NCI-H2227 treated with DMSO at 0.1 percent for 48 hours (cell line): ENCODE results near the gene AARS1.
"Not testable (repeated sequence)": the region's sequence is repeated elsewhere in the genome, so short reads cannot be mapped to it uniquely, and the experiment has no call there.

Source experiments
- DNase-seq: peaks from one replicate; lab custom pipeline; 2025; lab: John Stamatoyannopoulos, UW

AARS1 gene

DNA sequence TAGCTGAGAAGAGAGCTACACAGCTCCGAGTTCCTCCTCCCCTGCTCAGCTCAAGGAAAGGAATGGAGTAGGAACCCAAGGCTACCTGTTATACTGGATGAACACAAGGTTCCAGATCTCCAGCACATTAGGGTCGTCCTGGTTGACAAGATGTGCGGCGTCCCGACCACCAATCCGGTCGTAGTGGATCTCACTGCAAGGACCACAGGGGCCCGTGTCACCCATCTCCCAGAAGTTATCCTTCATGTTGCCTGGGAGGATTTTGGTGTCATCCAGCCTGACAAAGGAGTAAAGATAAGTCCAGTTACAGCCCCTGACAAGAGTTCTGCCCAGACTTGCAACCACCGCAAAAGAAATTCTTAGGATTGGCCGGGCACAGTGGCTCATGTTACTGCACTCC is 17.6 kb downstream of the AARS1 start:
- DNase-seq: no peak

DNA sequence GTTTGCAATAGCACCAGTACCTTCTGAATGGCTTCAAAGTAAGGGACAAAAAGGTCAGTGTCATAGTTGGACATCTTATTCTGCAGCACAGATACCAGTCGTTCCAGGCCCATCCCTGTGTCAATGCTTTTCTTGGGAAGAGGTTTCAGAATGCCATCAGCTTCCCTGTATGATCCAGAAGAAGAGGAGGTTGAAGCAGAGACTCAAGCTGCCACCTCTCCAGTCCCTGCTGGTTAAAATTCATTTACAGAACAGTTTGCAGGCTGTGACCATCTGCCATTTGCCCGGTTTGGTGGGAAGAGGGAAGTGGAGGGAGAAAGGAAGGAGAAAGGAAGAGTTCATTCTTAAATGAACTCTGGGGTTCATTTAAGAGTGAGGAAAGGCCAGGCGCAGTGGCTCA is 19.1 kb downstream of the AARS1 start:
- no peak for DNase-seq

DNA sequence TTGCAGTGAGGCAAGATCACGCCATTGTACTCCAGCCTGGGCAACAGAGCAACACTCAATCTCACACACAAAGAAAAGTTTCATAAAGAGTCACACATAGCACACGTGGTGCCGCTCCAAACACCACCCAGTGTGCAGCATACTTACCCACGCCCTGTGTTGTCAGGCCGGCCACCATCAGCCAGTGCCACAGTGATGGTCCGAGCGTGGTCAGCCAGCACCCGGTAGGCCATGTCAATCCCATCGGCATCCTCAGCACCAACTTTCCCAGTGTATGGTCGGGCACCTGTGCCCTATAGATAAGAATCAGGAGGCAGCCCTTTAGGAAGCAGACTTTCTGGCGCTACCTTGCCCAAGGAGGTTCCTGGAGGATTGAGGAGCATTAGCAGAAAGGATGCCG is 19.8 kb downstream of the AARS1 start:
- no peak for DNase-seq

GRCh38 chr16:70267922-70268321 is 21.4 kb downstream of the AARS1 start:
- not testable (repeated sequence) for DNase-seq

GRCh38 chr16:70267516-70267915 is 21.8 kb downstream of the AARS1 start:
- DNase-seq: no peak

- not testable (repeated sequence) for DNase-seq
Measured at GRCh38 chr16:70259903-70260302, 29.4 kb downstream of the AARS1 start.

DNA sequence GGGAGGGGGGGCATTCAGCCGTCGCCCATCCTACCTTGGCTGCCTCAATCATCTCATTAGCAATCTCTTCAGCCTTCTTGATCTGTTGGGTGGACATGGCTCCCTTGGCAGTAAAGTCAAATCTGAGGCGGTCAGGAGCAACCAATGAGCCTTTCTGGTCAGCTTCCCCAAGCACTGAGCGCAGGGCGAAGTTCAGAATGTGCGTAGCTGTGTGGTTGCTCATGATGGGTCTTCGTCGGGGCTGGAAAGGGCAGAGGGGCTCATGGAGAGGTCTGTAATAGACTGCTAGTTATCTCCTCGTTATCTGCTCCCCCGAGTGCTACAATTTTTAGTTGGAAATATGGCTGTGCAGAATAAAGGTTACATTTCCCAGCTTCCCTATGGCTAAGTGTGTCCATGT is 30.4 kb downstream of the AARS1 start:
- no peak for DNase-seq

GRCh38 chr16:70258065-70258464 is 31.2 kb downstream of the AARS1 start:
- DNase-seq: no peak

DNA sequence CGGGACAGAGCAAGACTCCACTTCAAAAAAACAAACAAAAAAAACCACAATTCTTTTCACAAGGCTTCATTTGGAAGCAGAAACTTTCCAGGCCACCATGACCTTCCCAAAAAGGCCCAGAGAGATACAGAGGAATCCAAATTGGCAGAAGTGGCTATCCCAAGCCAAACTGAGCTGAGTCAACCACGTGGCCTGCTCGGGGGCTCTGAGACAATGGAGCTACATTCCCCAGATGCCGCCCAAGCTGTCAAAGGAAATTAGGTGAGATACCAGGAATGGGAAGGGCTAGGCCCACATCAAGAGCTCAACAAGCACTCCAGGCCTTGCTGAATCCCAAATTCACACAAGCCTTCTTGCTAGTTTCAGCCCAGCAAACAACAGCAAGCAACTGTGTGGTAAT is 31.9 kb downstream of the AARS1 start:
- DNase-seq: no peak

DNA sequence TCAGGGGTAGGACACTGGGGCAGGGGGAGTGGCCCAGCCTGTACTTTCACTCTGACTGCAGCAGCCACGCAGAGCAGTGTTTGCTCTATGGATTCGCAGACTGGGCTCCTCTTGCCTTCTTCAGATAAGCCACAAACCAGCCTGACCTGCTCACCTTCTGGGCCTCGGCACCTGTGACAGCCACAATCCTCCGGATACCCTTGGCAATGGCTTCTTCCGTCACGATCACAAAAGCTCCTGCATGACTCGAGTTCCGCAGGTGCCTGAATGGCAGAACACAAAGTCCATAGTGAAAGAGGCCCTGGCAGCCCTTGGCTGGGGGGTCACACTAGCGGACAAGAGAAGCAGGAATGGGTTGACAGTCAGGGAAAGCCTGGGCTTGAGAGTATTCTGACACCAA is 33.7 kb downstream of the AARS1 start:
- no peak for DNase-seq

GRCh38 chr16:70254965-70255286 is 34.4 kb downstream of the AARS1 start:
- no peak for DNase-seq

- DNase-seq: no peak
Measured at GRCh38 chr16:70254180-70254964, 34.9 kb downstream of the AARS1 start.

- DNase-seq: no peak
Measured at GRCh38 chr16:70253291-70254106, 35.8 kb downstream of the AARS1 start.

- DNase-seq: no peak
Measured at GRCh38 chr16:70252355-70252988, 36.8 kb downstream of the AARS1 start.

DNA sequence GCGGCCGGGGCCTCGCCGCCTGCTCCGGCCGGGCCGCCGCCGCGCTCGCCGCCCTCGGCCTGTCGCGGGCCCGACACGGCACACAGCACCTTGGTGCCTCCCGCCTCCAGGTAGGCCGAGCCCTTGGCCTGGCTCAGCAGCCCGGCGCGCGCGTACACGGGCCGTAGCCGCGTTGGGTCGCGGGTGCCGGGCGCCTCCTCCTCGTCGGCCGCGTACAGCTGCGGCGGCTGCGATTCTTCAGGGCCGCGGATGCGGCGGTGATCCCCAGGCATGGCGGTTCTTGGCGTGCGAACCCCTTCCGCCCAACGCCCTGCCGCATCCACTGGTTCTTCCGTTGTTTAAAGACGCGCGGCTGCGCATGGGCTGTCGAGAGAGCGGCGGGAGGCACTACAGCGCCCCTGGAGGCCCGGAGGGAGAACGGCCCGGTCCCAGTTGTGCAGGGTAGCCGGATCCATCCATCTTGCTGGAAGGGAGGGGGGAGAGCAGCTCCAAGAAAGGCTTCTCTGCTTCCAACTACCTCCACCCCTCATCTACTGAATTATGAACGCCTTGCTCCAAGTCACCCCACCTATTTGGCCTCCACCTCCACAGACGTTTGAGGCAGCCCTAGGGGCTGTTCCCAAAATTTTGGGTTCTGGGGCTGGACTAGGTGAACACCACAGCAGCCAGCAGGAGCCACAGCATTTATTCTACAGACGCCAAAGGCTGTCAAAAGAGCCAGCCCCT is 37.5 kb downstream of the AARS1 start, which contains the start of gene EXOSC6:
TSS of gene EXOSC6 (minus strand) at position 312 of the 726 bp plus-strand sequence. CDS start at position 272, 40 bp downstream.
- DNase-seq: peak; percentile 86

DNA sequence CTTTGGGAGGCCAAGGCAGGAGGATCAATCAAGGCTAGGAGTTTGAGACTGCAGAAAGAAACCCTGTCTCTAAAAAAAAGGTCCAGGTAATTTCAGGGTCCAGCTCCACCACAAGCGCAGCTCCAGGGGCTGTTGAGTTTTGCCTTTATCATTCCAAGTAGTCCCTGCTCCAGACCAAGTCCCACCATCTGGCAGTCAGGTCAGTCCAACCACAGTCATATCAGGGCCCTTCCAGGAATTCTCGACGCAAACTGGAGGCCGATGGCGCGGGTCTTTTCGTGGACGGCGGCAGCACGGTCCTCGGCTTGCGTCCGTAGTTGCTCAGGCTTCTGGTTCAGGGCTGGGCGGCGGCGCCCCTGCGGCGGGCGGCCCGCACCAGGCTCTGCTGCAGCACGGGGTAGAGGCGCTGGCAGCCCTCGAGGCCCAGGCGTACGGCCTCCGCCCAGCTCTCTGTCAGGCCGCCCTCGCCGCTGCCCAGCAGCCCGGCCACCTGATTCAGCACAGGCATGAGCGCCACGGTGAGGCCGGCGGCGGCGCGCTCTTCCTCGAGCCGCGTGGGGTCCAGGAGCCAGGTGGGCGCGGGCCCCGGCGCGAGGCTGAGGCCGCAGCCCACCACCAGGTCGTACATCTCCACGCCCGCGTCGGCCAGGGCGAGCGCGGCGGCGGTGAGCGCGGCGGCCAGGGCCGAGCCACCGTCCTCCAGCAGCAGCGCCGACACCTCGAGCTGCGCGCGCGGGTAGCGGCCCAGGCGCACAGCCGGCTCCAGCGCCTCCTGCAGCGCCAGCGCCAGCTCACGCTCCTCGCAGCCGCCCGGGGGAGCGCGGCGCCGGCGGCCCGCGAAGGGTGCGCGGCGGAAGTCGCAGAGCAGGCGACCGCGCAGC is 38.3 kb downstream of the AARS1 start:
- DNase-seq: no peak

DNA sequence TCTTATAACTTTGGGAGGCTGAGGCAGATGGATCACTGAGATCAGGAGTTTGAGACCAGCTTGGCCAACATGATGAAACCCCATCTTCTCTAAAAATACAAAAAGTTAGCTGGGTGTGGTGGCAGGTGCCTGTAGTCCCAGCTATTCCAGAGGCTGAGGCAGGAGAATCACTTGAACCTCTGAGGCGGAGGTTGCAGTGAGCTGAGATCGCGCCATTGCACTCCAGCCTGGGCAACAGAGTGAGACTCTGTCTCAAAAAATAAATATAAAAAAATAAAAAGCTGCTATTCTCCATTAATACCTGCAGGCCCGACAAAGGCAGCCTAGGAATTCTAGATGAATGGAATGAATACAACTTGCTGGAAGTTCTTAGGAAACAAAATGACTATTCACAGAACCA is 39.6 kb downstream of the AARS1 start:
- not testable (repeated sequence) for DNase-seq

- DNase-seq: not testable (repeated sequence)
Measured at GRCh38 chr16:70238773-70239172, 50.5 kb downstream of the AARS1 start.

DNA sequence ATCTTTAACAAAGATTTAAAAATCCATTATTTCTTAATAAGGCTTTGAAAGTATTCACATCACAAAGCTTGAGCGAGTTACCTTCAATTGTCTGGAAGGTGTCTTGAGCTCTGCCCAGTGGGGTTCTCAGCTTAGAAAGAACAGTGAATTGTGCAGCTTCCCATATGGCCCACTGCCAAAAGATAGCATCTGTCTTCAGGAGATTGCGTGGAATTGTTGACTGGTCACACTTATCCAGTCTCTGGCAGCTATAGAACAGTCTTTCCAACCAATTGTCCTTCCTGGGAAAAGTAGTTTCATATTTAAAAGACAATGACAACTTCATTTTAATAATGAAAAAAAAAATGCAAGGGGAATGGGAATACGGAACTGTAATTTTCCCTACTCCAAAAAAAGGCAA is 57.5 kb downstream of the AARS1 start:
- not testable (repeated sequence) for DNase-seq

- not testable (repeated sequence) for DNase-seq
Measured at GRCh38 chr16:70226024-70226423, 63.3 kb downstream of the AARS1 start.

- DNase-seq: not testable (repeated sequence)
Measured at GRCh38 chr16:70225430-70225829, 63.9 kb downstream of the AARS1 start.
